Measurements from ENCODE around the gene PERM1.

The PERM1 gene

GRCh38 chr1:932776-933602, 48.9 kb downstream of the PERM1 start:
- no peak for DNase-seq

DNA sequence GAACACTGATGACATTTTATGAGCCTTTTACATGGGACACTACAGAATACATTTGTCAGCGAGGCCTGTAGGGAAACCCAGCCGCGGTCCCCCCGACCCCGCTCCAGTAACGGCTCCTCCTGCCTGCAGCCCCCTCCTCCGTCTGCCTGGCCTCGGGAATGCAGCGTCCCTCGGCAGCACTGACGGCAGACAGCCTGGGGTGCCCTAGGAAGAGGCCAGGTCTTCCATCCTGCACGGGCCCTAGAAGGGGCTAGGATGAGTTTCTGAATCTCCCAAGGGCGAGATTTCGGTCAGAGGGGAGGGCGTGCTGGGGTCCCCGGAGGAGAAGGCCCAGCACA, 49.8 kb downstream of the PERM1 start:
- no peak for DNase-seq

DNA sequence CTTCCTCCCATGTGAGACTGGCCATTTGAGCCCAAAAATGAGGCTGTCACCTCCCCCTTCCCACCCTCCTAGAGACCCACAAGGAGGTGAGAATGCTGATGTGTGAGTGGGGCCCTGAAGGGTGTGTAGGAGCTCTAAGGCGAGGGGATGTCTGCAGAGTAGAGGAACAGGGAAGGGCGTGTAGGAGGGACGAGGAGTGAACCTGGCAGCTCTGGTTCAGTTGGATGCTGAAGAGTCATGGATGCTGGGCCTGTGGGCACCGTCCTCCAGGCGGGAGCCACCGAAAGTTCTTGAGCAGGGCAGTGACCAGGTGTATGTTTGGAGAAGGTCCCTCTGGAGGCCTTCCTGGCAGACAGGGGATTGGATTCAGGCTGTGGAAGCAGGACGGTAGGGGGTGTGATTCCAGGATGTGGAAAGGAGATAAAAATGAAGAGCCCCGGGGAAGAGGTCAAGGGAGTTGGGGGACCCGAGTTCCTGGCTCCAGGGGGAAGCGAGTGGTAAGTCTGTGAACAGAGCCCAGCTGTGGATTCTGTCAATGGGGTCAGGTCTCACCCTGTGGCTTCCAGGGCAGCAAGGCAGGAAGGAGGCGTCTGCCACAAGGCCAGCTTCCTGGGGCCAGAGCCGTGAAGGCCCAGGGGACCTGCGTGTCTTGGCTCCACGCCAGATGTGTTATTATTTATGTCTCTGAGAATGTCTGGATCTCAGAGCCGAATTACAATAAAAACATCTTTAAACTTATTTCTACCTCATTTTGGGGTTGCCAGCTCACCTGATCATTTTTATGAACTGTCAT, 50.3 kb downstream of the PERM1 start:
- DNase-seq, result no peak

DNA sequence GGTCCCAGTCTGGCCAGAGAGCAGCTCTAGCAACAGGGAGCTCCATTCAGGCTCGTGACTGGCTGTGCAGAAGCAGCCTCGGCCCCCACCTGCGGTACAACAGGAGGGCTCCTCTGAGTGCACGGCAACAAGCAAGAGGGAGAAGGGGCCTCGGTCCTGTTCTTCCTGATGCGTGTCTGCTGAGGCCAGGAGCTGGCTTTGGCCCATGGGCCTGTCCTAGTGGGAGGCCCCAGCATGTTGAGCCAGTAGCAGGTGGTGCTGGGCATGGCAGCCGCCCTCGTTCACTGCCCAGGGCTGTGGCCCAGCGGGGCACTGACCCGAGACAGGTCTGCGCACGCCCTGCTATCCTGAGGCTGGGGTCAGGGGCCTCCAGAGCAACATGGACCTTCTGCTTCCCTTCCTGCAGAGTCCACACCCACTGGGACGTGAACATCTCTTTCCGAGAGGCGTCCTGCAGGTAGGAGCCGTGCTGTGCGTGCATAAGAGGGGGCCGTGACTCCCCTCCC, 51.2 kb downstream of the PERM1 start:
- no peak for DNase-seq

- DNase-seq, result no peak
Observed at GRCh38 chr1:929712-930632, 51.9 kb downstream of the PERM1 start.

- no peak for DNase-seq
Observed at GRCh38 chr1:928825-929661, 52.9 kb downstream of the PERM1 start.

- DNase-seq, result no peak
Observed at GRCh38 chr1:927748-928147, 54.1 kb downstream of the PERM1 start.

DNA sequence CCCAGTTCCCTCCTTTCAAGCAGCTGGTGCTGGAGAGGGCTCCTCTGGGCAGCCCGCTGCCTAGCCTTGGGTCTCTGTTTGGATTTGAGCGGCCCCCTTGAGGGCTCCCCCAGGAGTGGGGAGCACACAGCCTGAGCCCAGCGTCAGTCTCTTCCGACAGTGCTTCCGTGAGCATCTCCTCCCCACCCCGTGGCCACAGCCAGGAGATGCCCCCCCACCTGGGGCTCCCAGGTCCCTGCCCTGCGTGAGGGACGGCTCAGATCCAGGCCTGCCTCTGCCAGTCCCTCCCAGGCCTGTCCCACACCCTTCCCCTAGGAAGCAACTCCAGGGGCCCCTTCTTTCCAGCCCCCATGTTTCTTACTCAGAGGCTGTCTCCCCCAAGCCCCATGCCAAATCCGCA, 54.7 kb downstream of the PERM1 start:
- DNase-seq, result no peak

DNA sequence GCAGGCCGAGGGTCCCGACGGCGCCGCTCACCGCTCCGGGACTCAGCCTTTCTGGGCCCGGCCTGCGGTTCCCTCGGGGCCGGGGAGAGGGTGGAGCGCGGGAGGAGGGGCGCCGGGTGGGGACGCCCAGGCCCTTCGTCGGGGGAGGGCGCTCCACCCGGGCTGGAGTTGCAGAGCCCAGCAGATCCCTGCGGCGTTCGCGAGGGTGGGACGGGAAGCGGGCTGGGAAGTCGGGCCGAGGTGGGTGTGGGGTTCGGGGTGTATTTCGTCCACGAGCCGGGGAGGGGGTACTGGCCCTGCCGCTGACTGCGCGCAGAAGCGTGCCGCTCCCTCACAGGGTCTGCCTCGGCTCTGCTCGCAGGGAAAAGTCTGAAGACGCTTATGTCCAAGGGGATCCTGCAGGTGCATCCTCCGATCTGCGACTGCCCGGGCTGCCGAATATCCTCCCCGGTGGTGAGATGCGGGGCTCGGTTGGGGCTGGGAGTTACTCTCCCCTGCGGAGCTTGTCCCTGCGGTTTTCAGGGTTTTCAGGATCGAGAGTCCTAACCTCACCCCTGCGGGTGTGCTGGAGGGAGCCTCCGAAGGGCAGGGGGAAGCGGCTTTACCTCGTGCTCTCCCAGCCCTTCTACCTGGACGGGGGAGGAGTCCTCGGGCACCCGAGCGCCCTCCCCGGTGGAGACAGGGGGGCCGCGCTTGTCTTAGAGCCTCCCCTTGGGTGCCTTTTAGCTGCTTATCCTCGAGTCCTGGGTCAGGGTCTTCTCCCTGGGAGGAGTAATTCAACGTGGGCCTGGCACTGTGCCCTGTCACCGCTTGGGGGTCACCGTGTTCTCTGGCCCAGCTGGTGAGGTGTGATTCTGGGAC, 56.1 kb downstream of the PERM1 start:
- DNase-seq, result no peak

Data from activated T-cell treated with anti-CD3 and anti-CD28 coated beads, Interleukin-2, amount 50 U/mL, for 48 hours (primary cell).